Activated naive CD8-positive, alpha-beta T cell treated with anti-CD3 and anti-CD28 coated beads, Interleukin-2, amount 10 ng/mL, durations not matched to agents 7 days and 5 days (primary cell): ENCODE measurements around the gene FAT3. TPM values are rescaled to one million over a fixed set of nuclear protein-coding genes. Genes with fewer than 3 reads are reported as not detected.

ENCODE experiments used
- ATAC-seq: fragments of 150-1000 bp; cut with Tn5 transposase; one replicate; pipeline ENCODE4 v1.10.0; 2021; ENCODE audit warnings: low read depth, moderate library complexity
- POLR2A ChIA-PET: fragments of 350-600 bp; sonication (Branson Sonifier 250); formaldehyde crosslinking; loops from one replicate; lab custom pipeline; 2021; ENCODE audit warnings: antibody characterized with exemption; lab: Charles Lee
- DNase-seq: peaks from one replicate; pipeline ENCODE4 v3.0.0; 2021
- H3K27ac Mint-ChIP-seq: one replicate; pipeline ENCODE4 v1.8.0; 2022; ENCODE audit warnings: mild to moderate bottlenecking, mixed read lengths
- H3K27me3 Mint-ChIP-seq: one replicate; pipeline ENCODE4 v1.8.0; 2022; ENCODE audit warnings: mild to moderate bottlenecking, moderate library complexity, mixed read lengths
- H3K36me3 Mint-ChIP-seq: one replicate; pipeline ENCODE4 v1.8.0; 2021; ENCODE audit warnings: mild to moderate bottlenecking, mixed read lengths
- H3K4me1 Mint-ChIP-seq: one replicate; pipeline ENCODE4 v1.8.0; 2021; ENCODE audit warnings: mixed read lengths
- H3K4me3 Mint-ChIP-seq: one replicate; pipeline ENCODE4 v1.8.0; 2022; ENCODE audit warnings: mild to moderate bottlenecking, moderate library complexity, mixed read lengths
- H3K9me3 Mint-ChIP-seq: one replicate; pipeline ENCODE4 v1.8.0; 2021; ENCODE audit warnings: mixed read lengths
- total RNA-seq, 2 experiments: library from RNA; stranded (reverse); gene quantifications; one replicate each; pipeline ENCODE4 v1.2.3, GENCODE V29; 2021

The FAT3 gene
- not detected for total RNA-seq

- H3K27ac Mint-ChIP-seq, result no peak within 1 kb of the TSS
- POLR2A ChIA-PET, result no interaction called here
- ATAC-seq (no peak), DNase-seq (peak; percentile 26)
- H3K9me3 Mint-ChIP-seq, result no peaks in the 10 kb centered on the region
- H3K27me3 Mint-ChIP-seq, result peaks cover 39% of the 10 kb centered on the region
- peaks cover 5% of the 10 kb centered on the region for H3K4me1 Mint-ChIP-seq
- H3K4me3 Mint-ChIP-seq, result no peak within 1 kb of the TSS
- H3K36me3 Mint-ChIP-seq, result no peaks in the 10 kb centered on the region
Measured at GRCh38 chr11:92224407-92225124, at the start of gene FAT3. FAT3 (plus strand) TSS chr11:92224818; CDS start chr11:92352113, 127,295 bp downstream.

GRCh38 chr11:92179017-92179670, 45.5 kb upstream of the FAT3 start:
- Mint-ChIP-seq H3K27ac (no peak overlapping the region), H3K27me3 (no peaks in the 10 kb centered on the region), H3K36me3 (no peaks in the 10 kb centered on the region), H3K4me3 (no peak overlapping the region), H3K9me3 (peaks cover 2% of the 10 kb centered on the region), H3K4me1 (no peaks in the 10 kb centered on the region)
- POLR2A ChIA-PET, result no interaction called here
- no peak for ATAC-seq
- no peak for DNase-seq

- no peak overlapping the region for H3K4me3 Mint-ChIP-seq
- POLR2A ChIA-PET, result no interaction called here
- no peak overlapping the region for H3K27ac Mint-ChIP-seq
- no peaks in the 10 kb centered on the region for H3K4me1 Mint-ChIP-seq
- DNase-seq (no peak), ATAC-seq (no peak)
- H3K36me3 Mint-ChIP-seq, result no peaks in the 10 kb centered on the region
- peaks cover 2% of the 10 kb centered on the region for H3K9me3 Mint-ChIP-seq
- no peaks in the 10 kb centered on the region for H3K27me3 Mint-ChIP-seq
Measured at GRCh38 chr11:92180226-92180625, 44.4 kb upstream of the FAT3 start.

GRCh38 chr11:92180664-92181251, 43.9 kb upstream of the FAT3 start:
- H3K9me3 Mint-ChIP-seq, result peaks cover 2% of the 10 kb centered on the region
- no peak overlapping the region for H3K27ac Mint-ChIP-seq
- no peak for DNase-seq
- POLR2A ChIA-PET, result no interaction called here
- no peak overlapping the region for H3K4me3 Mint-ChIP-seq
- no peaks in the 10 kb centered on the region for H3K36me3 Mint-ChIP-seq
- no peak for ATAC-seq
- H3K27me3 Mint-ChIP-seq, result no peaks in the 10 kb centered on the region
- H3K4me1 Mint-ChIP-seq, result no peaks in the 10 kb centered on the region

- no peak for ATAC-seq
- DNase-seq, result no peak
- H3K36me3 Mint-ChIP-seq, result no peaks in the 10 kb centered on the region
- H3K27ac Mint-ChIP-seq, result no peak overlapping the region
- H3K9me3 Mint-ChIP-seq, result peaks cover 1% of the 10 kb centered on the region
- H3K4me1 Mint-ChIP-seq, result no peaks in the 10 kb centered on the region
- no peak overlapping the region for H3K4me3 Mint-ChIP-seq
- H3K27me3 Mint-ChIP-seq, result no peaks in the 10 kb centered on the region
- POLR2A ChIA-PET, result no interaction called here
Measured at GRCh38 chr11:92190535-92191206, 33.9 kb upstream of the FAT3 start.

GRCh38 chr11:92192141-92192540, 32.5 kb upstream of the FAT3 start:
- Mint-ChIP-seq H3K27ac (no peak overlapping the region), H3K4me3 (no peak overlapping the region), H3K27me3 (no peaks in the 10 kb centered on the region), H3K9me3 (peaks cover 1% of the 10 kb centered on the region), H3K4me1 (no peaks in the 10 kb centered on the region), H3K36me3 (no peaks in the 10 kb centered on the region)
- DNase-seq (no peak), ATAC-seq (no peak)
- POLR2A ChIA-PET, result no interaction called here

- Mint-ChIP-seq H3K9me3 (peaks cover 4% of the 10 kb centered on the region), H3K4me3 (no peak overlapping the region), H3K27ac (no peak overlapping the region), H3K27me3 (no peaks in the 10 kb centered on the region), H3K4me1 (no peaks in the 10 kb centered on the region), H3K36me3 (no peaks in the 10 kb centered on the region)
- no peak for DNase-seq
- ATAC-seq, result no peak
- POLR2A ChIA-PET, result no interaction called here
Measured at GRCh38 chr11:92198268-92198667, 26.4 kb upstream of the FAT3 start.

- Mint-ChIP-seq H3K36me3 (no peaks in the 10 kb centered on the region), H3K9me3 (peaks cover 4% of the 10 kb centered on the region), H3K27ac (no peak overlapping the region), H3K27me3 (no peaks in the 10 kb centered on the region), H3K4me1 (no peaks in the 10 kb centered on the region), H3K4me3 (no peak overlapping the region)
- POLR2A ChIA-PET, result no interaction called here
- ATAC-seq (no peak), DNase-seq (no peak)
Measured at GRCh38 chr11:92199991-92200390, 24.6 kb upstream of the FAT3 start.

- no peak for ATAC-seq
- no peaks in the 10 kb centered on the region for H3K4me1 Mint-ChIP-seq
Measured at GRCh38 chr11:92204731-92205130, 19.9 kb upstream of the FAT3 start.

GRCh38 chr11:92206441-92206840, 18.2 kb upstream of the FAT3 start:
- POLR2A ChIA-PET, result no interaction called here
- H3K27me3 Mint-ChIP-seq, result no peaks in the 10 kb centered on the region
- no peak for DNase-seq
- no peak for ATAC-seq
- no peaks in the 10 kb centered on the region for H3K4me1 Mint-ChIP-seq
- no peak overlapping the region for H3K4me3 Mint-ChIP-seq
- H3K9me3 Mint-ChIP-seq, result no peaks in the 10 kb centered on the region
- H3K27ac Mint-ChIP-seq, result no peak overlapping the region
- H3K36me3 Mint-ChIP-seq, result no peaks in the 10 kb centered on the region

More at GRCh38 chr11:92204731-92205130, 19.9 kb upstream of the FAT3 start:
- H3K4me3 Mint-ChIP-seq, result no peak overlapping the region
- H3K9me3 Mint-ChIP-seq, result peaks cover 4% of the 10 kb centered on the region
- POLR2A ChIA-PET, result no interaction called here
- no peak overlapping the region for H3K27ac Mint-ChIP-seq
- no peak for DNase-seq
- H3K27me3 Mint-ChIP-seq, result no peaks in the 10 kb centered on the region
- H3K36me3 Mint-ChIP-seq, result no peaks in the 10 kb centered on the region

GRCh38 chr11:92211576-92212167, 12.9 kb upstream of the FAT3 start:
- POLR2A ChIA-PET, result no interaction called here
- no peak overlapping the region for H3K4me3 Mint-ChIP-seq
- DNase-seq (no peak), ATAC-seq (no peak)
- no peak overlapping the region for H3K27ac Mint-ChIP-seq
- H3K36me3 Mint-ChIP-seq, result no peaks in the 10 kb centered on the region
- H3K4me1 Mint-ChIP-seq, result no peaks in the 10 kb centered on the region
- no peaks in the 10 kb centered on the region for H3K9me3 Mint-ChIP-seq
- no peaks in the 10 kb centered on the region for H3K27me3 Mint-ChIP-seq

- POLR2A ChIA-PET, result no interaction called here
- H3K4me1 Mint-ChIP-seq, result no peaks in the 10 kb centered on the region
- H3K36me3 Mint-ChIP-seq, result no peaks in the 10 kb centered on the region
- DNase-seq, result no peak
- H3K27ac Mint-ChIP-seq, result no peak overlapping the region
- ATAC-seq, result no peak
- H3K27me3 Mint-ChIP-seq, result no peaks in the 10 kb centered on the region
- no peak overlapping the region for H3K4me3 Mint-ChIP-seq
- no peaks in the 10 kb centered on the region for H3K9me3 Mint-ChIP-seq
Measured at GRCh38 chr11:92212530-92212929, 12.1 kb upstream of the FAT3 start.

- POLR2A ChIA-PET, result no interaction called here
- Mint-ChIP-seq H3K27me3 (no peaks in the 10 kb centered on the region), H3K4me1 (no peaks in the 10 kb centered on the region), H3K9me3 (no peaks in the 10 kb centered on the region), H3K36me3 (no peaks in the 10 kb centered on the region), H3K27ac (no peak overlapping the region), H3K4me3 (no peak overlapping the region)
- no peak for DNase-seq
- ATAC-seq, result no peak
Measured at GRCh38 chr11:92216789-92217188, 7.8 kb upstream of the FAT3 start.
